Testis (tissue), 2 donors: ENCODE measurements around the gene CLNK.

Experiments
- CTCF ChIP-seq, 3 experiments: fragments of 450-650 bp in 2 of 3; fragments of 200-600 bp in 1 of 3; sonication (generic) in 1 of 3; IDR thresholded peaks; one replicate each; pipeline ENCODE4 v1.5.1; 2016 to 2019; ENCODE audit warnings: antibody characterized with exemption in 3 of 3, mild to moderate bottlenecking in 2 of 3, moderate library complexity in 1 of 3
- POLR2A ChIP-seq: fragments of 450-650 bp; IDR thresholded peaks from one replicate; pipeline ENCODE4 v1.6.1; 2017; ENCODE audit warnings: antibody characterized with exemption, mild to moderate bottlenecking, moderate library complexity

GRCh38 chr4:10470505-10470904, 214.1 kb downstream of the CLNK start:
- TF ChIP-seq CTCF (IDR thresholded peaks at IDR 0.05) (no peak), POLR2A (no peak)
